ENCODE measurements around the gene RGL1.

The RGL1 gene

GRCh38 chr1:183871142-183871541 lies 66.2 kb downstream of the RGL1 start:
- DNase-seq = no peak

GRCh38 chr1:183871601-183872000 lies 66.7 kb downstream of the RGL1 start:
- DNase-seq = no peak

DNA sequence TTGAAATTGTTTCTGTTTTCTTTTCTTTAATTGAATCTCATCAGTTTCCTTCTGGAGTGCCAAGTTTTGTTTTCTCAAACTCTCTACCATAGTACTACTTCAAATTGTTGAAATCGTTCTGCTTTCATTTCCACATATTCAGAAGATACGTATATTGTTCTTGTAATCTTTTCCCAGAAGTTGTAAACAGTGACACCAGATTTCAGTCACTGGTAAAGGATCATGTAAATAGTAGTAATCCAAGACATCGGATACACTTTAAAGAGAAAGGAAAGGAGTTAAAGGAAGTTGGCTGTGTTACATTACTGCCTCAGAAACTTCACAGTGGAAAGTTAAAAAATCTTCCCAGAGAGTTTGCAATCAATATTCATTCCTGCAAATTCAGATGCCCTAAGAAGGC lies 67.5 kb downstream of the RGL1 start:
- DNase-seq = no peak

DNA sequence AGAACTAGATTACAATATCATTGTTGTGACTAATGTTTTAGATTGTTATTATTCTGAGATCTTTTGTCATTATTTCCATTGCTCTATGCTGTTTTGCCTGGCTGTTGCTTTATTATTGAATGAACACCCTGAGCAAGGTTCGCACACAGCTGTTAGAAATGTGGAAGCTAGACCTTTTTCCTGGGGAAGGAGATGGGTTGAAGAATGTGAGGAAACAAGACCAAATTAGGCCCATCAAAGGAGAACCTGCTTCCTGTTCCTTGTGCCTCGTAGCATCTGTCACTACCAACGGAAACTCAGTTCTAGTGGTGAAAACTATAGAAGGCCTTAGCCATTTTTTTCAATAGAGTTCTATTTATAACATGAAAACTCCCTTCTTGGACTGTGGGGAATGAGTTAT lies 68.7 kb downstream of the RGL1 start:
- DNase-seq = no peak

DNA sequence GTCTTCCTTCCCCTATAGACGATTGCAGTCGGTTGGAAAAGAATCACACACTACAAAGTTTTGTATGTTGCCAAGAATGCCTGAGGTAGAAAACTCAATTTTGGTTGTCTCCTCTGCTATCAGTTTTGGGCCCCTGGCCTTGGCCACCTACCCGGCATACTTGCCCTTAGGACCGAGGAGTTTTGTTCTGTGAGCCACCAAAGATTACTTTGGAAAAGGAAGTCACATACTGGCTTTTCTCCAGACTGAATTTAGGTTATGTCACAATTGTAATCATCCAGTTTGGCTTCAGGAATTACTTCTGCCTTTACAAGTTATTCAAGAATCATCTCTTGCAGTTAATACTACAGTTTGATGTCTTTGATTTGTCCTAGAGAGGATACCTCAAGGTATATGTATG lies 71.4 kb downstream of the RGL1 start:
- DNase-seq = no peak

DNA sequence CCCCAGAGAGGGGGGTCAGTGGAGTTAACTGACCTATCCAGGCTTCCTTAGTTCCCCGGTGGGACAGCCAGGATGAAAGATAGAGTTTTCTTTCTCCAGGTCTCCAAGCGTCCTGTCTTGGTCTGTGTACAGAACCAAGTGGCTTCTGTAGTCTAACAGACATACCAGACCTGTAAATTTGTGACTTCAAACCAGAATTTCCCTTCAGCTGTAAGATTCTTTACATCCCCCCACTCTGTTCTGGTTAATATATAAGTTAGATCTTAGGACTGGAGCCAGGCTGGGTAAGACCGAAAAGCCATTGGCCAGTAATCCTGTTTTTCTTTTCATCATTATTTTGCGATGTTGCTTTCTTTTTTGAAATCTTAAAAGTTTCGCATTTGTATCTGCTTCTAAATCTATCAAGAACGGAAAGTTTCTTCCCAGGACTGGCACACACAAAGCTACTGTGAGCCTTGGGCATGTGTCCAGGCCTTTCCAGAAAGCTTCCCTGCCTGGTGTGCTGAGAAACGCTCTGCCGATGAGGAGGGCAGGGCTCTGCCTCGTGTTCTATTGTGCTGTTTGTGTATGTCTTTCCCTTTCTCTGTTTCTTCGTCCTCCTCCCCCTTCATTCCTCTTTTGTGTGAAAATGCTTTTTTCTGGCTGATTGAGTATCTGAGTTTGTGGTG lies 72.3 kb downstream of the RGL1 start:
- DNase-seq = no peak

GRCh38 chr1:183879494-183879893 lies 74.6 kb downstream of the RGL1 start:
- DNase-seq = no peak

- DNase-seq = no peak
Observed at GRCh38 chr1:183879966-183880365, 75.0 kb downstream of the RGL1 start.

DNA sequence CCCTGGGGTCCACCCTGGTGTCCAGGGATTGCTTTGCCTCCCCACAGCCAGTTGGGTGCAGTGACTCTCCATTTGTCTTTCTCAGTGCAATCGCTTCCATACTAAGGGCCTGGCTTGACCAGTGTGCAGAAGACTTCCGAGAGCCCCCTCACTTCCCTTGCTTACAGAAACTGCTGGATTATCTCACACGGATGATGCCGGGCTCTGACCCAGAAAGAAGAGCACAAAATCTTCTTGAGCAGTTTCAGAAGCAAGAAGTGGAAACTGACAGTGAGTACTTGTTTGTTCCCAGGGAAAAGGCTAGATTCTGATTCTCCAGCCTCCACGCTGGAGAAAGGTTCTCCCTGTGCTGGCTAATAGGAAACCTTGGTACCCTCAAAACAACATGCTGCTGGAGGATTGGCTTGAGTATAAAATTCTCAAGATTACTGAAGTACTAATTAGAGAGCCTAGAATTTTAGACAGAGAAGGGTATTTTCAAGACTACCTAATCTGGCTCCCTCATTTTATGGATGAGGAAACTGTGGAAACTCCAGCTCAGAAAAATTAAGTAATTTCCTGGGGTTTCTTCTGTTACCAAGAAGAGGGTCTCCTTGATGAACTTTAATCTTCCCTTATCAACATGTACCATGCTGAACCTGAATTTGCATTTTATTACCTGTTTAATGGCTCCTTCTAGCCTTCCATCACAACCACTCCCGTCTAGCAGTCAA lies 75.8 kb downstream of the RGL1 start:
- DNase-seq = no peak

DNA sequence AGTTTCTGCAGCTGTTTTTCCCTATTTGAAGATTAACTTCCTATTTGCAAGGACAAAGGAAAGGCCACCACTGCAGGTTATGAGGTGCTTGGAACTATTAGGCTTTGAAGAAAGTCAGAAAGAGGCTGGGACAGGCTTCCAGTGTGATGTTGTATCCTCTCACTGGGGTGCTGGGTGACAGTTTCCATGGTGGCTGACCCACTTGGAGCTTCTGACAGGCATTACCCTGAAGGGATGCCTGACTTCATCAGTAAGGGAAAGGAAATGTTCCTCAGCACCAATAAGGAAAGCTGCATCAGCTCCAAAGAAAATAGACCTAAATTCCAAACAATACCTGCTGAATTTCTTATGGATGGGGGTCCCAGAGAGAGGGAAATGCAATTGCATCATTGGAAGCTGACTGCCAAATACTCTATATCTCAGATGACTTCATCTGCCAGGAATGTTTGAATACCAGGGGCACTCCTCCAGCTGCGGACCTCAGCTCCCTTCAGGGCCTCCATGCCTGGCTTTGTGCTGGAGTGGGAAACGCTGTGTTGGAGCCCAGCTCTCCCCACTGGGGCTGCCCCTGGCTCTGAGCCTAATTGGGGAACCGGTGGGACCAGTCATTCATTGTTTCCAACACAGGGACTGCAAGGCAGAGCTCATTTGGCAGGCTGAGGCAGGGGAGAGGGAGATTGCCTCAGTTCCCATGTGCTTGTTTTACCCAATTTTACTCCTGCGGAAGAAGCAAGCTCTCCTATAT lies 76.6 kb downstream of the RGL1 start:
- no peak for DNase-seq

- DNase-seq = no peak
Observed at GRCh38 chr1:183882335-183883167, 77.6 kb downstream of the RGL1 start.

DNA sequence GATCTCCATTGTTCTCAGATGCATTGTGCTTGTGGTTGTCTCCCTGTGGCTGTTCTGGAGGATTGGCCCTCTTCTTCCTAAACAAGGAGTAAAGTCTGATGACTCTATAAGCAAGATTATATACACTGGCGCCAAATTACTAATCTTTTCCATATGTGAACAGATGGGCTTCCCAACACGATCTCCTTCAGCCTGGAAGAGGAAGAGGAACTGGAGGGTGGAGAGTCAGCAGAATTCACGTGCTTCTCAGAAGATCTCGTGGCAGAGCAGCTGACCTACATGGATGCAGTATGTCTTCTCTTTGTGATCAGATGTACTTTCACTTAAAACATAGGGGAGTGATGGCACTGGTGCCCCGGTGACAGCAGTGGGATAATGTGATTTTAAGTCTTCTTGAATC lies 78.7 kb downstream of the RGL1 start:
- peak; percentile 23 for DNase-seq

GRCh38 chr1:183884526-183884925 lies 79.6 kb downstream of the RGL1 start:
- DNase-seq = no peak

GRCh38 chr1:183885142-183885735 lies 80.3 kb downstream of the RGL1 start:
- no peak for DNase-seq

DNA sequence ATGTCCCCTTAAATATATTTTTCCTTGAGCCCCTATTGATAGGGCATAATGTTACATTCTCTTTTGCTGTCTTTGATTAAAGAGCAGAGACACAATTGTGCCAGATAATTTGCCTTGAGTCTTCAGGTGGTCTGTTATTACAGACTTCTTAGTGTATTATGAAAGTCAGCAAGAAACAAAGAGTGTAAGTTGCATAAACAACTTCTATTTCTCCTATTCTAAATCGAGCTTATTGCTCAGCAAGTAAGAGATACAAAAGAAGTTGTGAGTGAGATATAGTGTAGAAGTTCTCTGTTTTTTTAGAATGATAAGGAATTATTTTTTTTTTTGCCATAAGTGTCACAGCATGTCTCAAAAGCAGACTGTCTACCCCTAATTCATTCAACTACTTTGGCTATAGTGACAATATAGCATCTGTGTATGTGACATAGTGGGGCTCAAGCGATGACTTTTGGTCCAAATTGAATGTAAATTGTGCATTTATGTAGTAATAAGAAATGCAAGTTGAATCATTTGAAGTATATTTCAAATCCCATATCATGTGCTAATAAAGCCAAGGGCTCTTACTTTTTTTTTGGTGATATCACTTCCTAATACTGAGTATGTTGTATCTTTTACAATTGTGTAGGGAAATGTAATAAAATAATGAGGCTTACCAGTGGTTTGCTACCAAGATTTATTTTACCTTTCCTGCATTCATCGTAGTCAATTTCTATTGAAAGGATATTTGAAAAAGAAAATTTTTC lies 81.3 kb downstream of the RGL1 start:
- no peak for DNase-seq

- DNase-seq = no peak
Observed at GRCh38 chr1:183886853-183887252, 81.9 kb downstream of the RGL1 start.

DNA sequence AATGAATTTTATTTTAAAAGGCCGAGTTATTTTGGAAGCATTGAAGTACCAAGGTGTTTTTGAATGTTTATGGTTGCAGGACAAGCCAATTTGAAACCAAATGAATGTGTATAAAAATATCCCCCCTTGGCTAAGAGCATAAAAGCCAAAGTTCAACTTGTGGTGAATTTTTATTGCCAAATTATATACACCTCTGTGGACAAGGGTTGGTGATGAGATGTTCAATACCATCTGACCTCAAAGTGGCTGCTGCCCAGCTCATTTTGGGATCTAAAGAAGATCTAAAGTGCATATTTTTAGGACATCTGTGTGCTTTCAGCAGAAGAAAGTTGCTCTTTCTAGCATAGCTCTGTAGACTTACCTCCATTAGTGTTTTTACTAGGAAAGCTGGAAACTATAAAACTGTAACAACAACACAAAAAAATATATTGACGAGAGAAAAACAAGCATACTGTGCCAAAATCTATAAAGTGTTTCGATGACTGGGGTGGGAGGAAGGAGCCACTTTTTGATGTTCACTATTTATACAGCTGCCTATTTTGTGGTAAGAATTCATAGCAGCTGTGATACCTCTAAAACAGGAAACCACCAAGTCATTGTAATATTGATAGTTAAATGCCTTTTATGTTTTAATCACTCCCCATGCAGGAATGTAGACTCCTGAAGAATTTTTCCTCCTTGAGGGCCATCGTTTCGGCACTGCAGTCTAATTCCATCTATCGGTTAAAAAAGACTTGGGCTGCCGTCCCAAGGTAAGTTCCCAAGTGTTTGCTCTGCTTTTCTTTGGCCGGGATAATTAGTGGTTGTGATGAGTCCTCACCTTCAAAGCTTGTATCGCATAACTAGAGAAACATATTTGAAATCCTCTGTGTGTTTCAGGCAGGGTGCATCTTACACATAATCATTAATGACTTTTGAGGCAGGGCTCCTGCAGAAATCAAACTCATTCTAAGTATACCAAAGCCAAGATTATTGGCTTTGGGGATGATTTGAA lies 83.2 kb downstream of the RGL1 start:
- no peak for DNase-seq

DNA sequence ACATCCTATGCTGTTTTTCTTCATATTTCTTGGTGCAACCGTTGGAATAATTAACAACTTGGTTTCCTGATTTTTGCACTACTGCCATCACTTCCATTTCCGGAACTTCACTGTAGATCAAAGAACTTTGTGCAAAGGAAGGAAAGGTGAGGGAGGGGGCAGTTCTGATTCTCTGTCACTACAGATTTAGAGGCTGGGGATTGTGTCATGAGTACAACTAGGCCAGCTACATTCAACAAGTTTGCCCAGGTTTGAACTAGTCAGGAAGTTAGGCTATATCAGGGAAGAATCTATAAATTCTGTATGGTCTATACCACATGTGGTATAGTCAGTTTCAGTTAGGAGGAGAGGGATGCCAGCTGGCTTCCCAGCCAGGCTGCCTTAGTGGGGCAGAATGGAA lies 84.2 kb downstream of the RGL1 start:
- no peak for DNase-seq

- no peak for DNase-seq
Observed at GRCh38 chr1:183891158-183891856, 86.4 kb downstream of the RGL1 start.

GRCh38 chr1:183892351-183892793 lies 87.5 kb downstream of the RGL1 start:
- DNase-seq = no peak
